WTC11 (cell line): ENCODE measurements around the gene SHISAL1. TPM values are rescaled to one million over a fixed set of nuclear protein-coding genes. Genes with fewer than 3 reads are reported as not detected.
A peak's percentile ranks its signal among the peaks of the same experiment; 100 is the strongest.

ENCODE experiments used
- ATAC-seq: fragments of 200-7000 bp; cut with Tn5 transposase; 2 replicates; pipeline ENCODE4 v1.10.0; 2021; ENCODE audit warnings: mild to moderate bottlenecking, moderate library complexity
- CTCF ChIA-PET: fragments of 300-600 bp; sonication (Branson Sonifier 250); formaldehyde crosslinking; loops from one replicate; lab custom pipeline; 2021; ENCODE audit warnings: antibody characterized with exemption; lab: Charles Lee
- POLR2A ChIA-PET: fragments of 350-600 bp; sonication (Branson Sonifier 250); formaldehyde crosslinking; loops from one replicate; lab custom pipeline; 2021; ENCODE audit warnings: antibody characterized with exemption; lab: Charles Lee
- DNase-seq: peaks from one replicate; pipeline ENCODE4 v3.0.0; 2021; ENCODE audit warnings: low spot score
- H3K27ac Mint-ChIP-seq: 2 replicates; pipeline ENCODE4 v1.8.0; 2021; ENCODE audit warnings: mixed read lengths
- H3K27me3 Mint-ChIP-seq: 2 replicates; pipeline ENCODE4 v1.8.0; 2021; ENCODE audit warnings: low read depth, mild to moderate bottlenecking, moderate library complexity, mixed read lengths
- H3K36me3 Mint-ChIP-seq: 2 replicates; pipeline ENCODE4 v1.8.0; 2021; ENCODE audit warnings: mixed read lengths
- H3K4me1 Mint-ChIP-seq: 2 replicates; pipeline ENCODE4 v1.8.0; 2022; ENCODE audit warnings: mixed read lengths
- H3K4me3 Mint-ChIP-seq: 2 replicates; pipeline ENCODE4 v1.8.0; 2021; ENCODE audit warnings: mild to moderate bottlenecking, moderate library complexity, mixed read lengths
- H3K9me3 Mint-ChIP-seq: 2 replicates; pipeline ENCODE4 v1.8.0; 2021; ENCODE audit warnings: mixed read lengths
- AR ChIP-seq: fragments of 250-450 bp; sonication (Bioruptor Pico); IDR thresholded peaks from 2 replicates; pipeline ENCODE4 v1.9.0; 2021; ENCODE audit warnings: mild to moderate bottlenecking
- ATF3 ChIP-seq: sonication (generic); formaldehyde crosslinking; conservative IDR thresholded peaks from 2 replicates; pipeline ENCODE4 v1.8.1; 2022; ENCODE audit warnings: mild to moderate bottlenecking, missing genetic modification reagents
- FOXP1 ChIP-seq: sonication (generic); formaldehyde crosslinking; IDR thresholded peaks from 2 replicates; pipeline ENCODE4 v1.8.0; 2022; ENCODE audit warnings: missing genetic modification reagents, mild to moderate bottlenecking, moderate library complexity, borderline replicate concordance
- GRHL2 ChIP-seq: fragments of 250-450 bp; sonication (Bioruptor Pico); IDR thresholded peaks from 2 replicates; pipeline ENCODE4 v1.8.0; 2022; ENCODE audit warnings: mild to moderate bottlenecking, moderate library complexity; ENCODE audit not compliant: insufficient replicate concordance, severe bottlenecking
- GTF2I ChIP-seq: fragments of 250-450 bp; sonication (Bioruptor Pico); conservative IDR thresholded peaks from 2 replicates; pipeline ENCODE4 v1.4.0; 2021; ENCODE audit warnings: mild to moderate bottlenecking
- JUN ChIP-seq: sonication (generic); formaldehyde crosslinking; IDR thresholded peaks from 2 replicates; pipeline ENCODE4 v1.8.0; 2023; ENCODE audit warnings: mild to moderate bottlenecking, missing genetic modification reagents
- MLX ChIP-seq: sonication (generic); formaldehyde crosslinking; IDR thresholded peaks from 2 replicates; pipeline ENCODE4 v1.8.1; 2023; ENCODE audit warnings: mild to moderate bottlenecking, missing genetic modification reagents, moderate library complexity
- MYBL2 ChIP-seq: sonication (generic); formaldehyde crosslinking; IDR thresholded peaks from 2 replicates; pipeline ENCODE4 v1.8.1; 2023; ENCODE audit warnings: mild to moderate bottlenecking, moderate library complexity, missing genetic modification reagents
- OVOL2 ChIP-seq: fragments of 250-450 bp; sonication (Bioruptor Pico); IDR thresholded peaks from 2 replicates; pipeline ENCODE4 v1.9.0; 2021; ENCODE audit warnings: mild to moderate bottlenecking, borderline replicate concordance
- PRRX2 ChIP-seq: fragments of 250-450 bp; sonication (Bioruptor Pico); IDR thresholded peaks from 2 replicates; pipeline ENCODE4 v1.8.0; 2021; ENCODE audit warnings: mild to moderate bottlenecking
- ZNF219 ChIP-seq: sonication (generic); formaldehyde crosslinking; IDR thresholded peaks from 2 replicates; pipeline ENCODE4 v1.8.0; 2023; ENCODE audit warnings: missing genetic modification reagents, mild to moderate bottlenecking, borderline replicate concordance
- ZNF263 ChIP-seq: sonication (generic); formaldehyde crosslinking; IDR thresholded peaks from 2 replicates; pipeline ENCODE4 v1.8.1; 2022; ENCODE audit warnings: low read depth, mild to moderate bottlenecking, moderate library complexity, missing genetic modification reagents
- ZNF396 ChIP-seq: fragments of 250-450 bp; sonication (Bioruptor Pico); IDR thresholded peaks from 2 replicates; pipeline ENCODE4 v1.8.0; 2021; ENCODE audit warnings: mild to moderate bottlenecking, moderate library complexity, borderline replicate concordance
- ZNF512 ChIP-seq: sonication (generic); formaldehyde crosslinking; IDR thresholded peaks from 2 replicates; pipeline ENCODE4 v1.8.1; 2022; ENCODE audit warnings: missing genetic modification reagents, borderline replicate concordance
- total RNA-seq: library from RNA; stranded (reverse); gene quantifications from 3 replicates; pipeline ENCODE4 v1.2.3, GENCODE V29; 2021
- TF ChIP-seq, protein P1 (sequence below): sonication (generic); formaldehyde crosslinking; IDR thresholded peaks from 2 replicates; pipeline ENCODE4 v1.8.1; 2023; ENCODE audit warnings: mild to moderate bottlenecking, missing genetic modification reagents
- TF ChIP-seq, protein P2 (sequence below): sonication (generic); formaldehyde crosslinking; IDR thresholded peaks from 2 replicates; pipeline ENCODE4 v1.8.0; 2022; ENCODE audit warnings: mild to moderate bottlenecking, missing genetic modification reagents
- TF ChIP-seq, protein P3 (sequence below): sonication (generic); formaldehyde crosslinking; IDR thresholded peaks from 2 replicates; pipeline ENCODE4 v1.8.0; 2022; ENCODE audit warnings: mild to moderate bottlenecking, missing genetic modification reagents
- TF ChIP-seq, protein P4 (sequence below): fragments of 250-450 bp; sonication (Bioruptor Pico); IDR thresholded peaks from 2 replicates; pipeline ENCODE4 v1.9.0; 2021; ENCODE audit warnings: mild to moderate bottlenecking, borderline replicate concordance

SHISAL1 gene
- total RNA-seq, 1 experiment from 2014 or later = 2.7 TPM

GRCh38 chr22:44269757-44270555 is 42.8 kb downstream of the SHISAL1 start:
- Mint-ChIP-seq H3K4me3 (no peak overlapping the region), H3K4me1 (peaks cover 19% of the 10 kb centered on the region), H3K27me3 (no peaks in the 10 kb centered on the region), H3K27ac (peak overlapping the region; percentile 23; the same call in 1 of the 2 replicates), H3K36me3 (no peaks in the 10 kb centered on the region), H3K9me3 (peaks cover 1% of the 10 kb centered on the region; the same call in 1 of the 2 replicates)
- ATAC-seq = no peak
- CTCF ChIA-PET = interaction anchor here (1.0 to 1.2 kb wide), 2 partner anchors 15 to 125 kb away, joined by 3 read pairs; no protein-coding TSS in a partner anchor
- no peak for DNase-seq
- TF ChIP-seq ZNF396 (no peak), MLX (CRISPR knock-in tag) (no peak), FOXP1 (no peak), GTF2I (CRISPR knock-in tag) (no peak), MYBL2 (CRISPR knock-in tag) (no peak), JUN (CRISPR knock-in tag) (no peak), PRRX2 (CRISPR knock-in tag) (no peak), OVOL2 (CRISPR knock-in tag) (no peak), ZNF512 (CRISPR knock-in tag) (no peak), GRHL2 (no peak), ZNF263 (CRISPR knock-in tag) (no peak)
- POLR2A ChIA-PET = no interaction called here

DNA sequence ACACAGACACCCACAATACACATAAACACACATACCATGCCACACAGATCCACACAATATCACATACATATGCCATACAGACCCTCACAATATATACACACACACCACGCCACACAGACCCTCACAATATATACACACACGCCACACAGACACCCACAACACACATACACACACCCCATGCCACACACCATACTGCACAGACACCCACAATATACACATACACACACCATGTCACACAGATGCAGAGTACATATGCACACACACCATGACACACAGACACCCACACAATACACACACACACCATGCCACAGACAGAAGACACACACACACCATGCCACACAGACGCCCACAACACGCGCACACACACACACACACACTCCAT is 43.6 kb downstream of the SHISAL1 start:
- peaks cover 5% of the 10 kb centered on the region; the same call in 1 of the 2 replicates for H3K9me3 Mint-ChIP-seq
- ATAC-seq (no peak), DNase-seq (no peak)
- ChIA-PET CTCF (no interaction called here), POLR2A (no interaction called here)
- no peaks in the 10 kb centered on the region for H3K36me3 Mint-ChIP-seq
- no peak overlapping the region for H3K4me3 Mint-ChIP-seq
- H3K27me3 Mint-ChIP-seq = no peaks in the 10 kb centered on the region
- H3K27ac Mint-ChIP-seq = no peak overlapping the region
- peaks cover 16% of the 10 kb centered on the region for H3K4me1 Mint-ChIP-seq
- TF ChIP-seq ZNF219 (CRISPR knock-in tag) = no peak
- TF ChIP-seq, protein P1, sequence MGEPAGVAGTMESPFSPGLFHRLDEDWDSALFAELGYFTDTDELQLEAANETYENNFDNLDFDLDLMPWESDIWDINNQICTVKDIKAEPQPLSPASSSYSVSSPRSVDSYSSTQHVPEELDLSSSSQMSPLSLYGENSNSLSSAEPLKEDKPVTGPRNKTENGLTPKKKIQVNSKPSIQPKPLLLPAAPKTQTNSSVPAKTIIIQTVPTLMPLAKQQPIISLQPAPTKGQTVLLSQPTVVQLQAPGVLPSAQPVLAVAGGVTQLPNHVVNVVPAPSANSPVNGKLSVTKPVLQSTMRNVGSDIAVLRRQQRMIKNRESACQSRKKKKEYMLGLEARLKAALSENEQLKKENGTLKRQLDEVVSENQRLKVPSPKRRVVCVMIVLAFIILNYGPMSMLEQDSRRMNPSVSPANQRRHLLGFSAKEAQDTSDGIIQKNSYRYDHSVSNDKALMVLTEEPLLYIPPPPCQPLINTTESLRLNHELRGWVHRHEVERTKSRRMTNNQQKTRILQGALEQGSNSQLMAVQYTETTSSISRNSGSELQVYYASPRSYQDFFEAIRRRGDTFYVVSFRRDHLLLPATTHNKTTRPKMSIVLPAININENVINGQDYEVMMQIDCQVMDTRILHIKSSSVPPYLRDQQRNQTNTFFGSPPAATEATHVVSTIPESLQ = no peak
- TF ChIP-seq, protein P2, sequence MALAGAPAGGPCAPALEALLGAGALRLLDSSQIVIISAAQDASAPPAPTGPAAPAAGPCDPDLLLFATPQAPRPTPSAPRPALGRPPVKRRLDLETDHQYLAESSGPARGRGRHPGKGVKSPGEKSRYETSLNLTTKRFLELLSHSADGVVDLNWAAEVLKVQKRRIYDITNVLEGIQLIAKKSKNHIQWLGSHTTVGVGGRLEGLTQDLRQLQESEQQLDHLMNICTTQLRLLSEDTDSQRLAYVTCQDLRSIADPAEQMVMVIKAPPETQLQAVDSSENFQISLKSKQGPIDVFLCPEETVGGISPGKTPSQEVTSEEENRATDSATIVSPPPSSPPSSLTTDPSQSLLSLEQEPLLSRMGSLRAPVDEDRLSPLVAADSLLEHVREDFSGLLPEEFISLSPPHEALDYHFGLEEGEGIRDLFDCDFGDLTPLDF = no peak
- no peak for TF ChIP-seq ATF3
- TF ChIP-seq, protein P3, sequence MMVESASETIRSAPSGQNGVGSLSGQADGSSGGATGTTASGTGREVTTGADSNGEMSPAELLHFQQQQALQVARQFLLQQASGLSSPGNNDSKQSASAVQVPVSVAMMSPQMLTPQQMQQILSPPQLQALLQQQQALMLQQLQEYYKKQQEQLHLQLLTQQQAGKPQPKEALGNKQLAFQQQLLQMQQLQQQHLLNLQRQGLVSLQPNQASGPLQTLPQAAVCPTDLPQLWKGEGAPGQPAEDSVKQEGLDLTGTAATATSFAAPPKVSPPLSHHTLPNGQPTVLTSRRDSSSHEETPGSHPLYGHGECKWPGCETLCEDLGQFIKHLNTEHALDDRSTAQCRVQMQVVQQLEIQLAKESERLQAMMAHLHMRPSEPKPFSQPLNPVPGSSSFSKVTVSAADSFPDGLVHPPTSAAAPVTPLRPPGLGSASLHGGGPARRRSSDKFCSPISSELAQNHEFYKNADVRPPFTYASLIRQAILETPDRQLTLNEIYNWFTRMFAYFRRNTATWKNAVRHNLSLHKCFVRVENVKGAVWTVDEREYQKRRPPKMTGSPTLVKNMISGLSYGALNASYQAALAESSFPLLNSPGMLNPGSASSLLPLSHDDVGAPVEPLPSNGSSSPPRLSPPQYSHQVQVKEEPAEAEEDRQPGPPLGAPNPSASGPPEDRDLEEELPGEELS (CRISPR knock-in tag) = no peak
- TF ChIP-seq AR (CRISPR knock-in tag) = no peak
- TF ChIP-seq, protein P4, sequence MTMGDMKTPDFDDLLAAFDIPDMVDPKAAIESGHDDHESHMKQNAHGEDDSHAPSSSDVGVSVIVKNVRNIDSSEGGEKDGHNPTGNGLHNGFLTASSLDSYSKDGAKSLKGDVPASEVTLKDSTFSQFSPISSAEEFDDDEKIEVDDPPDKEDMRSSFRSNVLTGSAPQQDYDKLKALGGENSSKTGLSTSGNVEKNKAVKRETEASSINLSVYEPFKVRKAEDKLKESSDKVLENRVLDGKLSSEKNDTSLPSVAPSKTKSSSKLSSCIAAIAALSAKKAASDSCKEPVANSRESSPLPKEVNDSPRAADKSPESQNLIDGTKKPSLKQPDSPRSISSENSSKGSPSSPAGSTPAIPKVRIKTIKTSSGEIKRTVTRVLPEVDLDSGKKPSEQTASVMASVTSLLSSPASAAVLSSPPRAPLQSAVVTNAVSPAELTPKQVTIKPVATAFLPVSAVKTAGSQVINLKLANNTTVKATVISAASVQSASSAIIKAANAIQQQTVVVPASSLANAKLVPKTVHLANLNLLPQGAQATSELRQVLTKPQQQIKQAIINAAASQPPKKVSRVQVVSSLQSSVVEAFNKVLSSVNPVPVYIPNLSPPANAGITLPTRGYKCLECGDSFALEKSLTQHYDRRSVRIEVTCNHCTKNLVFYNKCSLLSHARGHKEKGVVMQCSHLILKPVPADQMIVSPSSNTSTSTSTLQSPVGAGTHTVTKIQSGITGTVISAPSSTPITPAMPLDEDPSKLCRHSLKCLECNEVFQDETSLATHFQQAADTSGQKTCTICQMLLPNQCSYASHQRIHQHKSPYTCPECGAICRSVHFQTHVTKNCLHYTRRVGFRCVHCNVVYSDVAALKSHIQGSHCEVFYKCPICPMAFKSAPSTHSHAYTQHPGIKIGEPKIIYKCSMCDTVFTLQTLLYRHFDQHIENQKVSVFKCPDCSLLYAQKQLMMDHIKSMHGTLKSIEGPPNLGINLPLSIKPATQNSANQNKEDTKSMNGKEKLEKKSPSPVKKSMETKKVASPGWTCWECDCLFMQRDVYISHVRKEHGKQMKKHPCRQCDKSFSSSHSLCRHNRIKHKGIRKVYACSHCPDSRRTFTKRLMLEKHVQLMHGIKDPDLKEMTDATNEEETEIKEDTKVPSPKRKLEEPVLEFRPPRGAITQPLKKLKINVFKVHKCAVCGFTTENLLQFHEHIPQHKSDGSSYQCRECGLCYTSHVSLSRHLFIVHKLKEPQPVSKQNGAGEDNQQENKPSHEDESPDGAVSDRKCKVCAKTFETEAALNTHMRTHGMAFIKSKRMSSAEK (CRISPR knock-in tag) = no peak
